IPS DF 19.7 (cell line): ENCODE measurements around the gene PIK3R1.
A peak's percentile ranks its signal among the peaks of the same experiment; 100 is the strongest.
"Not testable (repeated sequence)": the region's sequence is repeated elsewhere in the genome, so short reads cannot be mapped to it uniquely, and the experiment has no call there.

Source experiments
- DNase-seq: peaks from one replicate; pipeline ENCODE4 v3.0.0-alpha.2; 2013; ENCODE audit warnings: low read depth, low spot score

PIK3R1 gene

DNA sequence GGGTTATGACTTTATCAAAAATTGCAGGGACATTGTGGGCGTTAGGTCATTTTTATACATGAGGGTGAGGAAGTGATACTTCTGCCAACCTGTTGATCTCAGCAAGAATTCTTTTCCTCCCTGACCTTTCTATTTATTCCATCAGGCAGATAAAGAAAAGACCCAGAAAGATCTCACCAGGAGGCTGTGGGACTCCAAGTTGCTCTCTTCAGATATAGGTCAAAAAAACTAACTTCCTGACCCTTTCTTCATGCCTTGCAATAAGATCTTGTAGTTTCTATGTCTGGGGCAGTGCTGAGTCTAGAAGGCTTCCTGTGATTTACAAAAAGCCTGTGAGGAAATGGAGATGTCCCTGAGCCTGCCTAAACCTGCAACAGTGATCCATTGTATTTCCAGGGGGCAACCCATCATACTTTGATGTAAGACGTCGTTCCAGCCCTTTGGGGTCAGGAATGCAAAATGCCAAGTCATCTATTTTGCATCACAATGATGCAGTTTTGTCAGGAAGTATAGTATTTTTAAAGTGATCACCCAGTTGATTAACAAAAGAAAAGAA is 22.0 kb upstream of the PIK3R1 start:
- DNase-seq: peak; percentile 96

DNA sequence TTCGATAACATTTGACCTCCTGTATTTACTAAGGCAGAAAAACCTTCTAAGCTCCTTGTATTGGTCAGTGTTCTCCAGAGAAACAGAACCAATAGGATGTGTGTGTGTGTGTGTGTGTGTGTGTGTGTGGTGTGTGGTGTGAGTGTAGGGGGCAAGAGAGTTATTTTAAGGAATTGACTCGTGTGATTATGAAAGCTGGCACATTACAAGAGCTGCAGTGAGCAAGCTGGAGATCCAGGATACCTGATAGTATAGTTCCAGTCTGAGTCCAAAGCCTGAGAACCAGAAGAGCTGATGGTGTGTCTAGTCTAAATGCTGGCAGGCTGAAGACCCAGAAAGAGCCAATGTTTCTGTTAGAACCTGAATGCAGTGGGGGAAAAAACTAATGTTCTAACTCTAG is 21.2 kb upstream of the PIK3R1 start:
- DNase-seq: no peak

DNA sequence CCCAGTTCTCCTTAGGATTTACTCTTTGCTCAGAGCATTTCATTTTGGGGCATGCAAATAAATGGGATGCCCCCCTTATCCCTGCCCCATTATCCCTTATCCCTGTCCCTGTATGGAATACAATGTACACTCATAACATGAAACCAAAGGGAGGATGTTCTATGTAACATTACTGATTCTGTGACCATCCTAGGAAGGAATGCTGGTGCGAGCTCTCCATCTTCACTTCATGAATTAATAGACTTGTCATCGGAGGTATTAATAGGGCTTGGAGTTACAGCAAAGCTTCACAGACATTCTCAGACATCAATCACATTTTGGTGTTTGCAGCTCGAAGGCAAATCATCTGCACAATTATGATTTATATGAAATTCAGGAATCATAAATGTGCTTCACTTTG is 20.4 kb upstream of the PIK3R1 start:
- DNase-seq: no peak

DNA sequence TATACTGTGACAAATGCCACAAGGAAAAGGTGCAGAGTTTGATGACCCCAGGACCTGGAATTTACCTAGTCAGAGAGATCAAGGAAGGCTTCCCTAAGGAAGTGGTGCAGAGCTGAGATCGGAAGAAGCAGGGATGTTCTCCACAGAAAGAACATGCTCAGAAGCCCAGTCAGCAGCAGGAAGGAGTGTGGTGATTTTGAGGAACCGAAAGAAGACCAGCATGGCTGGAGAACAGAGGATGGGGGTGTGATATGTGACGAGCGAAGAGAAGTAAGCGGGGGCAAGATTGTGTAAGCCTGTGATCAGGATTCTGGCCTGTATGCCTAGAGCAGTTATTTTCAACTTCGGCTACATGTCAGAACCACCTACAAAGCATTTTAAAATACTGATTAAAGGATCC is 18.7 kb upstream of the PIK3R1 start:
- no peak for DNase-seq

DNA sequence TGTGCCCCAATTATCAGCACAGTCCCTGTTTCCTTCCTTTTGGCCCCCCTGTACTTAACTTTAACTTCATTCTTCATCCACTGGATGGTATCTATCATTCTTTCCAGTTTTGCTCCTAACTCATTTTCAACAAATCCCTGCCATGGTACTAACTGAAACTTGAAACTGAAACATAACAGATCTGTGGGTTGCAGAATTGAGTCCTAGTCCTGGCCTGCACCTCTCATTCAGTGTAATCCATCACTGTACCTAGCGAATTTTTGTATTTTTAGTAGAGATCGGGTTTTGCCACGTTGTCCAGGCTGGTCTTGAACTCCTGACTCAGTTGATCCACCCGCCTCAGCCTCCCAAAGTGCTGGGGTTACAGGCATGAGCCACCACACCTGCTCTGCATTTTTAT is 15.3 kb upstream of the PIK3R1 start:
- DNase-seq: no peak

DNA sequence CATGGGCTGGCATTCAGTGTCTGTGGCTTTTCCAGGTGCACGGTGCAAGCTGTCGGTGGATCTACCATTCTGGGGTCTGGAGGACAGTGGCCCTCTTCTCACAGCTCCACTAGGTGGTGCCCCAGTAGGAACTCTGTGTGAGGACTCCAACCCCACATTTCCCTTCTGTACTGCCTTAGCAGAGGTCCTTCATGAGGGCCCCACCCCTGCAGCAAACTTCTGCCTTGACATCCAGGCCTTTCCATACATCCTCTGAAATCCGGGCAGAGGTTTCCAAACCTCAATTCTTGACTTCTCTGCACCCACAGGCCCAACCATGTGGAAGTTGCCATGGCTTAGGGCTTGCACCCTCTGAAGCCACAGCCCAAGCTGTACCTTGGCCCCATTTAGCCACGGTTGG is 4.9 kb upstream of the PIK3R1 start:
- DNase-seq: not testable (repeated sequence)

DNA sequence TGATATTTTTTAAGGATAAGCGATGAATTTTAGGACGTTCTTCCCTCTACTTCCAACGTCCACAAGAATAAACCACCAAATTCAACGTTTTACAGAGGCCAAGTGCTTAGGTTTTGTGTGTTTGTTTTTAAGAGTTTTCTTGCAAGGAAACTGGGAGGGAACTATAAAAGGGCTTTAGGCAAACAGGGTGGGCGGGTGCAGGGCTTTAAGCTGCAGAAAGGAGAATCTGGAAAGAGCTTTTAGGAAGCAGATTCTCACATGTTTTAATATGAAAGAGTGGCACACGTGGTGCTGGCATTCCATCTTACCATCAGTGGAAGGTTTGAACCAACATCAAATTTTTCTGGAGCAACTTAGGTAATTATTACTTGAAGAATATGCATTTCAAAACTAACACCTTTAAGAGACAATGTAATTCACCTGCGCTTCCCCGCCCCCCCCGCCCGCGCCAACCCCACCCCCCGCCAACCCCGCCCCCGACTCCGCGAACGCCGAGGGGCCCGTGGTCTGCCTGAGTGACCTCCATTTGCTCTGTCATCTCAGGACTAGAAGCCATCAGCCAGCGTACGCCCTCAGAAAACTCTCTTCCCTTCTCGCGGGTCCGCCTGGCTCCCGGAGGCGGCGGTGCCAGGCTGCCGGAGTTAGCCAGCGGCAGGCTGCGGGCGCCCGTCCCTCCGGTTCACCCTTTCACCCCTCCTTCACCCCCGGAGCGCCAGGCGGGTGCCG is 911 bp upstream of the PIK3R1 start:
- DNase-seq: no peak

DNA sequence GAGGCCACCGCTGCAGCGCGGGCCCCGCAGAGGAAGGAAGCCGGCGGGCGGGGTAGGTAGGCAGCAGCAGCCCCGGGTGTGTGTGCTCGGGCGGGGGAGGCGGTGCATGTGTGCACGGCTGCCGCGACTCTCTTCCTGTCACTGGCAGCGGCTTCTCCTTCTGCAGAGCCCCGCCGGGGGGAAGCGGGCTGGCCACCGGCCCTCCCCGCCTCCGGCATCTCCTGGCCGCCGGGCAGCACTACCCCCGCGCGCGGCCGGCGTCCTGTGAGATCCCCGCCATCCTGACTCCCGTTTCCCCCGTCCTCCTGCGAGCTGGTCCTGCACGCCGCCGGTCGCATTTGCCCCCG is 315 bp downstream of the PIK3R1 start:
- no peak for DNase-seq

DNA sequence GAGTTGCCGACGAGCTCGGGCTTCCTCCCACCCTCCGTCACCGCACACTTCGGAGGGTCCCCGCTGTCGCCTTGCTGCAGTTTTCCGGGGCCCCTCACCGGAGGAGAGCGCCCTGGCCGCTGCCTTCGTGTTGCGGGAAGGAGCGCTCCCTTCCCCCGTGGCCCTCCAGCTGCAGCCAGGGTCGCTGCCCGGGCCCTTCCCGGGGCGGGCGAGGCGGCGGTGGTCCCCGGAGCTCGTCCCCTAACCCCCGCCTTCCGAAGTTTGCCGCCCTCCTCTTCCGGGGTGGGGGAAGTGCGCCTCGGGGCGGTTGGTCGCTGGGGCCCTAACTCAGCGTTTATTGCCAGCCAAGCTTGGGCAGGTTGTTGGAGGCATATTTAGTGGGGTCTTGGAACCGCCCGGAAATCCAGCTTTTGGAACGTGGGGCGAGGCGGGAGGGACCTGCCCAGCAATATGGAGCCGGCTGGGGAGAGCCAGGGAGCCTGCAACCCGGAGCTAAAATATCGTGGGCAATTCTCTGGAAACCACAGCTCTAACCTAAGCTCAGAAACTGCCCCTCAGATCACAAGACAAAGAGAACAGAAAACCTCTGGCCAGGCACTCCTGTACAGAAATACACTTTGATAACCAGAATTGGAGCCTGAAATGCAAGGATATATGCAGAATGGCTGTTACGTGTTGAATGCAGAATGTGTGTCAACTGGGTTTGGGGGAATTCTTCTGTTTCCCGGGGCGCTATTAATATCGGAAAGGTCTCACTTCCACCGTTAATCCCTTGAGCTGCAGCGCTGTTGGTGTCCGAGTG is 890 bp downstream of the PIK3R1 start:
- DNase-seq: no peak

DNA sequence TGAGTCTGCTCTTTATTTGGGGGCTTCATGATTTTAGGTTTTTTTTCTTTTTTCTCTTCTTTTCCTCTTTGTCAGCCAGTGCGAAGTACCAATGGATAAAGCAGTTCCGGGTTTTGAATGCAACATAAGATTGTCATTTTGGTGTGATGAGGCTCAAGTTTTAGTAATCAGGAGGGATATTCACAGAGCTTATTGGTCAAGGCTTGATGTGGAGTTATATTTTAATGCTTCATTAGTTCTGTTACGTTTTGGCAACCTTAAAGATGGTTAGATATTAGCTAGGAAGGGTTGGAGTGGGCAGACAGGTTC is 1.4 kb downstream of the PIK3R1 start:
- no peak for DNase-seq

DNA sequence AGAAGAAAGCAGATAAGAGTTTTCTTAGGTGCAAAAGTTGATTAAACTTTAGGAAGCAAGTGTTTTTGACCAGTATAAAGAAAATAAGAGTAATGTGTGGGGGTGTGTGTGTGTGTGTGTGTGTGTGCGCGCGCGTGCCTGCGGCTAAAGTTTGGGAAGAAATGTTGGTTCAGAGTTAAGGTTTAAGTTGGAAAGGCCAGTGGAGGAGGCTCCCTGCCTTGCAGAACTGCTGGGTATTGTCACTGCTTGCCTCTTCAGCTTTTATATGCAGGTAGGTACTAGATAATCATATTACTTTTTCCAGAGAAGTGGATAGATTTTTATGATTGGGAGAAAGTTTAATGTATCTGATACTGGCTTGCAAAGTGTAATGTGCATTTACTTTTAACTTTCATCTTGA is 2.0 kb downstream of the PIK3R1 start:
- DNase-seq: no peak

DNA sequence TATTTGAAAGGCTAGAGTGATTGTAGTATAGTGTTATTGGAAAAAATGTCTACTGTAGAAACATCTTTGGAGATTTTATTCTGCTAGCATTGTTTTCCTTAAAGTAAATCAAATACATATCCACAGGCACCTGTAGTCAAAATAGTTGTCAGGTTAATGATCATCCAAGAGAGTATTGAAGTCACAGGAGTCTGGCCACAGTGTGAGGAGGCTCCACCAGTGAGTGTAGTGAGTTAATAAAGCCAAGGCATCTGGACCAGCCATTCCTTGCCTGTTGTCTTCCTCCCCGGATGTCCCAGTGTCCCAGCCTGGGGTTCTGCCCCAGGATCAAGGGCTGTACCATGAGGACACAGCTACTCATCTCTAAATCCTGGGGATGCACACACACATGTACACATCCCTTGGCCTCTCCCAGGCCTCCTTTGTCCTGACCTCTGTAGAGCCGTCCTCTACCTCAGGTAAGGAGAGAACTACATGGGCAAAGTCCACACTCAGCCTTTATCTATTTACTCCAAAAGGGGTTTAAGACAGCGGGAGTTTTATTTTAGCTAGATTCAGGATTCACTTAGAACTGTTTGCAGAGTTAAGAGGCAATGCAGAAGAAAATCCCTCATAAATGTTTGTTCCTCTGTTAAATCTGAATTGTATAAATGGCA is 3.7 kb downstream of the PIK3R1 start:
- no peak for DNase-seq

DNA sequence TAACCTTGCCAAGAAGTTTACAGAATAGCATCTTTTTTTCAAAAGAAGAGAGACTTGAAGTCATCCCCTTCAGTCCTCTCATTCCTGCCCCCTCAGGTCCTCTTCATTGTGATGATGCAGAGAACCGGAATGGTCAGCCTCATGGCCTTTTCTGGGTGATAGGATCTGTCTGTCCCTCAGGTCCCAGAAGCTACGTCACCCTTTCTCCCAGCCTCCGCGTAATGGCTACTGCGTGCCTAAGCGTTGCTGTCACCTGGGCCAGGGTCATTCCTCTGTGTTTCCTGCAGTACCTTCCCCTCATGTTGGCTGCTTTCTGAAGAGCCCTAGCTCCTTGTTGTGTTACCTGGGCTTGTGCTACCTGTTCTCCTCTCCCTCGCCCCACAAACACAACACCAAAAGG is 4.7 kb downstream of the PIK3R1 start:
- no peak for DNase-seq

DNA sequence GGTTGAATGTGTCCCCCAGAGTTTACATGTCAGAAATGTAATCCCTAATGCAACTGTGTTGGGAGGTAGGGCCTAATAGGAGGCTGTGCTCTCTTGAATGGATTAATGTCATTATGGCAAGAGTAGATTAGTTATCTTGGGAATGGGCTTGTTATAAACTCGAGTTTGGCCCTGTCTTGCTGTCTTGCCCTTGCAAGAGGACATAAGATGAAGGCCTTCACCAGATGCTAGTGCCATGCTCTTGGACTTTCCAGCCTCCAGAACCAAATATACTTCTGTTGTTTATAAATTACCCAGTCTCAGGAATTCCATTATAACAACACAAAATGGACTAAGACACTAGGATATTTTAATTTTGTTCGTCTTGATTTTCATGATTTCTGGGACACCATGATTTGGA is 5.4 kb downstream of the PIK3R1 start:
- DNase-seq: no peak

DNA sequence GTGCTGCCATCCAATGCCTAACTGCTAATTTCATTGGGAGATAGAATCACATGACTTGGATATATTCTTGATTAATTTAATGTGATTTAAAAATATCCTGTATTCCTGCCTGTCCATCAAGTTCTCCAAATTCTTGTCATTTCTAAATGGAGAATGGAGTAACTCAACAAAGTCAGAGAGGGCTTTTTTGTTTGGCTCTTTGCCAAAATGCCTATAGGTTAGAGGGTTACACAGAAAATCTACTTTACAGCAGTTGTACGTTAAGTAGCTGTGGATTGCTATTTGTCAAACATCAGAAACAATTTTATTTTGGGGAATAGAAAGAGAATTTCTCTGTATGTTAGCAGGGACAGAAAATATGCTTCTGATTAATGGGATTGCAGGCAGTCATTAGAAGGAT is 5.9 kb downstream of the PIK3R1 start:
- no peak for DNase-seq

DNA sequence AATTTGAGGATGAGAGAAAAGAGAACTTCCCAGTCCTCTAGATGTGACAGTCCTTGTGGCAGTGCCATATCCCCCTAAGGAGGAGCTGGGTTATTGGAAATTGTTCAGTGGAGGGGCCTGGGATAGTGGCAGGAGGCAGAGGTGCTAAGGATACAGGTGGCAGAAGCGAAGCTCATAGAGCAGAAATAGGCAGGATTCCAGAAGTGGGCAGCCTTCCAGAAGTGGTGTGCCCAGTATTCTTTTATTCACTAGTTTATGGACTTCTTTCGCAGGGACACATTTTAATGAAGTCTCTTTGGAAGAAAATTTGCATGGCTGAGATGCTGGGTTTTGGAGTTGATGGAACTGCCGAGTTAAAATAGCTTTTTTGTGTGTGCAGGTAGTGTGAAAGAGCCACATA is 6.8 kb downstream of the PIK3R1 start:
- no peak for DNase-seq

DNA sequence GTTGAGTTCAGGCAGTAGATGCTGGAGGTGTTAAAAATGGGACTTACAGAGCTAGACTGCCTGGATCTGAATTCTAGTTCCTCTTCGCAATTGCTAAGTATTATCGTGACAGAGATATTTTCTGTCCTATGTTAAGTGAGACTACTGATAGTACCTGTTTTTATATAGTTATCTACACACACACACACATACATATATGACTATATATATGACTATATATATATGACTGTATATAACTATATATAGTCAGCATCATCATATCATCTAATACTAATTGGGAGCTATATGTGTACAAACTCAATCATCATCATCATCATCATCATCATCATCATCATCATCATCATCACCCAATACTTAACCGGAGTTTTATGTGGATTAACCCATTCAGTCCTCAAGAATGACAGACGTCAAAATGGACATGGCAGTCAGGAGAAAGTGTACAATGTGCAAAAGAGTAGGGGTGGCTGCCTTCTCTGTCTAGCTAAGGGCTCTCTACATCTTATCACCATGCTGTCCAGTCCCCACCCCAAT is 7.3 kb downstream of the PIK3R1 start:
- no peak for DNase-seq

DNA sequence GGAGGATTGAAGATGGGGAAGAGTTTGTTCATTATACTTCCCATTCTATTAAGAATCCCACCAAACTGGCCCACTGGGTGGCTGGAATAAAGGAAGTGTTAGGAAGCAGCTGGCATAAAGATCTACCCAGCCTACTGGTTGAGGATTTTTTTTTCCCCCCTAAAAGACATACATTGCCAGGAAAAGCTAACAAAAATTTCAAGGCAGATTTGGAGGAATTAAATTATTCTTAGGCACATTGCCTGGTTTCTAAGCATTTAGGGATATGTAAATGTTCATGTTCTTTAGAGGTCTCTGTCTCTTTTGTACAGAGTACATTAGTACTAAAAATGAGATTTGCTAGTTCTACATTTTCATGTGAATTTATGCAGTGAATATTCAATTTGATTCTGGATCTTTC is 8.3 kb downstream of the PIK3R1 start:
- no peak for DNase-seq

DNA sequence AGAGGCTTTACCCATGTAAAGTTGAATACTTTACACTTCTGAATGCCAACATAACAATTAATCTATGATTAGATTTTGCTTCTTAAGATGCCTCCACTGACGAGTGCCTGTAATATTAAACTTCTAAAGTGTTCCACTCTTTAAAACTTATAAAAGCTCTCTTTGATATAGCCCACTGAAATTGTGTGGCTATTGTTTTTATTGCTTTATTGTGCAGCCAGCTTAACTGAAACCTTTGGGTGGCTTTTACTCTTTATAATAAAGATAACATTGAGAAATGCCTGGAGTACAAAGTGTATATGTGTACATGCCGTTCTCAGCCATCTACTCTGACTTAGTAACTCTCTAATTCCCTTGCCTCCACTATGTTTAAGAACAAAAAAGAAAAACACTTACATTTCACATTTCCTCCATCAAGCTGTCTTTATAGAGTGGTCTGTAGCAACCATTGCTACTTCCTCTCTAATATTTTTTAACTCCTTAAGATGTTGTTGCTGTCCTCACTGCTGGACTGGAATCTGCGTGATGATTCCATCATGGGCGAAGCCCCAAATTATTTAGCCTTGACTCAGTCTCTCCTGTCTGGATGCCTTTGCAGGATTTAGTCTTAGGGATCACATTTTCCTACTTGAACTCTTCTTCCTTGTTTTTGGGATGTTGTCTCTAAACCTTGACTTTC is 9.1 kb downstream of the PIK3R1 start:
- DNase-seq: no peak

DNA sequence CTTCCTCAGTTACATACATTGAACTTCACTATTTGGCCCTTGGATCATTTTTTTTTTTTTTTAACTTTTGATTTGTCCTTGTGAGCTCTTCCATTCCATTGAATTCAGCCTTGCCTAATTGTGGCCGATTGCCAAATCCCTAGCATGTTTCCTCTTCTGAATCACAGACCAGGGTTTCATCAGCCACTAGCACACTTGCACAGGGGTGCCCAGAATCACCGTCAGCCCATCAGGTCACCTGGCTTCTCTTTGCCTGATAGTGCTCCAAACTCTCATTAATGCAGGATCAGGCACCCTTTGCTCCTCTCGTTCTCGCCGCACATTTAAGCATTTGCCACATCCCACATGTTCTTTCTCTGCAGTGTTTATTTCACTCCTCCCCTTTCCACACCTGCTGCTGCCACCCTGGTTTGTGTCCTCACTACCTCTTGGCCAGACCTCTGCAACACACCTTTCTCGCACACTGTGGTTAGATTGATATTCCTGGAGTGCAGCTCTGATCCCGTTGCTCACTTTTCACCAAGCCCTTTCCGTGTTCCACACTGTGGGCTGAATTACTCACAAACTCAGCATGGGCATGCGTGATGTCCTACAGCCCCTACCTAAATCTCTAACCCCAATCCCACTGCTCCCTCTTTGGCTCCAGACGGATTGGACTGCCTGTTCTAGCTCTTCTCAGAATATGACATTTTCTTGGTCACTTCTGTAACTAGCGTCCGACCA is 9.8 kb downstream of the PIK3R1 start:
- DNase-seq: no peak

DNA sequence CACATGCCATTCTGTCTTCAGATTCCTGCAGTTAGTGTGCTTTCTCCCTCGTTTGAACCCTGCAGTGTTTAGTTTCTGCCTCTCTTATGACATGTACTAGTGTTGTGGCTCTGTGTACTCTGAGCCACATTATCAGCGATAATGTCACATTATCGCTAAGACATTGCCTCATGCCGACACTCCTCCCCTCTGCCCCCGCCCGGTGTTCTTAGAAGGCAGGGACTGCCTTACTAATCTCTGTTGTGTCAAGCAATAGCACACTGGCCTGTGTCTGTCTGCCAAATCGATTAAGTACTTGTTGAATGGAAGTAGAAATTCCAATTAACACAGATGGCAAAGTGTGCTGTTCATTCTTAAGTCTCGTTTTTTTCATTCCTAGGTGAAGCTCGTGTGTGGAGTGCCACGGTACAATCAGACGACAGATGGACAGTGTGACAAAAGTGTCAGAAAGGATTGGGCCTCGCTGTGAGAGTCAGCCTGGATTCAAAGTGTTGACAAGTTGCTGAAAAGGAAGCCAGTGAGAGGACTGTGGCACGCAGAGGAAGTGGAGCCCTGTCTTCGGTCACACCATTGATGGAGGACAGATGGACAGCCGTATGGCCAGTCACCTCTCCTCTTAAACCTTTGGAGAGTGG is 10.5 kb downstream of the PIK3R1 start:
- no peak for DNase-seq
